MCF 10A (cell line): Measurements from ENCODE around the gene CD96. TPM values are rescaled to one million over a fixed set of nuclear protein-coding genes. Genes with fewer than 3 reads are reported as not detected.

ENCODE experiments used
- BruUV-seq: library from RNA; stranded (reverse); fragments of 400-500 nt; replicated peaks from 2 replicates; lab custom pipeline; 2021; lab: Mats Ljungman, UMichigan
- CTCF ChIA-PET: fragments of 300-600 bp; sonication (Branson Sonifier 250); formaldehyde crosslinking; extraction: SDS; loops from one replicate; lab custom pipeline; 2021; ENCODE audit warnings: antibody characterized with exemption, inconsistent platforms; lab: Yijun Ruan, JAX
- POLR2A ChIA-PET: fragments of 300-600, 350-650 bp; sonication (Branson Sonifier 250); formaldehyde crosslinking; extraction: SDS; loops from one replicate; lab custom pipeline; 2020; ENCODE audit warnings: antibody characterized with exemption, inconsistent platforms; lab: Yijun Ruan, JAX
- DNase-seq: peaks from one replicate; pipeline ENCODE4 v3.0.0-alpha.2; 2018; ENCODE audit not compliant: unreplicated experiment
- H3K27ac Mint-ChIP-seq: one replicate; pipeline ENCODE4 v1.8.0; 2022; ENCODE audit warnings: mild to moderate bottlenecking, low read depth, mixed read lengths; ENCODE audit not compliant: unreplicated experiment
- H3K27me3 Mint-ChIP-seq: one replicate; pipeline ENCODE4 v1.8.0; 2022; ENCODE audit warnings: mixed read lengths; ENCODE audit not compliant: insufficient read depth, unreplicated experiment
- H3K36me3 Mint-ChIP-seq: one replicate; pipeline ENCODE4 v1.8.0; 2022; ENCODE audit warnings: mild to moderate bottlenecking, moderate library complexity, mixed read lengths; ENCODE audit not compliant: insufficient read depth, unreplicated experiment
- H3K4me1 Mint-ChIP-seq: one replicate; pipeline ENCODE4 v1.8.0; 2022; ENCODE audit warnings: mixed read lengths; ENCODE audit not compliant: insufficient read depth, unreplicated experiment
- H3K4me3 Mint-ChIP-seq: one replicate; pipeline ENCODE4 v1.8.0; 2022; ENCODE audit warnings: mild to moderate bottlenecking, moderate library complexity, mixed read lengths; ENCODE audit not compliant: unreplicated experiment
- H3K9me3 Mint-ChIP-seq: one replicate; pipeline ENCODE4 v1.8.0; 2022; ENCODE audit warnings: mixed read lengths; ENCODE audit not compliant: unreplicated experiment
- intact Hi-C: fragments of 100-400 bp; cut with micrococcal nuclease; formaldehyde crosslinking; loops from 2 replicates; pipeline ENCODE4 v1.14.1; 2022
- total RNA-seq: library from RNA; stranded (reverse); gene quantifications from 2 replicates; pipeline ENCODE4 v1.2.3, GENCODE V29; 2022
- TF ChIP-seq, protein P1 (sequence below): fragments of 200-600 bp; IDR thresholded peaks from one replicate; pipeline ENCODE4 v1.8.0; 2022; ENCODE audit warnings: antibody characterized with exemption, mild to moderate bottlenecking; ENCODE audit not compliant: unreplicated experiment

Gene CD96
- total RNA-seq, 1 experiment from 2014 or later, result 0.09 TPM

- no peak for DNase-seq
- H3K4me1 Mint-ChIP-seq, result no peaks in the 10 kb centered on the region
- intact Hi-C loops, result no loop called here
- no peaks in the 10 kb centered on the region for H3K27me3 Mint-ChIP-seq
- no TSS peak for BruUV-seq
- TF ChIP-seq, protein P1, sequence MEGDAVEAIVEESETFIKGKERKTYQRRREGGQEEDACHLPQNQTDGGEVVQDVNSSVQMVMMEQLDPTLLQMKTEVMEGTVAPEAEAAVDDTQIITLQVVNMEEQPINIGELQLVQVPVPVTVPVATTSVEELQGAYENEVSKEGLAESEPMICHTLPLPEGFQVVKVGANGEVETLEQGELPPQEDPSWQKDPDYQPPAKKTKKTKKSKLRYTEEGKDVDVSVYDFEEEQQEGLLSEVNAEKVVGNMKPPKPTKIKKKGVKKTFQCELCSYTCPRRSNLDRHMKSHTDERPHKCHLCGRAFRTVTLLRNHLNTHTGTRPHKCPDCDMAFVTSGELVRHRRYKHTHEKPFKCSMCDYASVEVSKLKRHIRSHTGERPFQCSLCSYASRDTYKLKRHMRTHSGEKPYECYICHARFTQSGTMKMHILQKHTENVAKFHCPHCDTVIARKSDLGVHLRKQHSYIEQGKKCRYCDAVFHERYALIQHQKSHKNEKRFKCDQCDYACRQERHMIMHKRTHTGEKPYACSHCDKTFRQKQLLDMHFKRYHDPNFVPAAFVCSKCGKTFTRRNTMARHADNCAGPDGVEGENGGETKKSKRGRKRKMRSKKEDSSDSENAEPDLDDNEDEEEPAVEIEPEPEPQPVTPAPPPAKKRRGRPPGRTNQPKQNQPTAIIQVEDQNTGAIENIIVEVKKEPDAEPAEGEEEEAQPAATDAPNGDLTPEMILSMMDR, result no peak
- no peak overlapping the region for H3K4me3 Mint-ChIP-seq
- no peaks in the 10 kb centered on the region for H3K9me3 Mint-ChIP-seq
- H3K36me3 Mint-ChIP-seq, result no peaks in the 10 kb centered on the region
- H3K27ac Mint-ChIP-seq, result no peak overlapping the region
- ChIA-PET CTCF (interaction anchor here (0.9 to 2.0 kb wide), 5 partner anchors 8 to 39 kb away, joined by 3 to 9 read pairs (median 6); no protein-coding TSS in a partner anchor), POLR2A (no interaction called here)
These were observed 110.6 kb downstream of the CD96 start for GRCh38 chr3:111652492-111653180.

GRCh38 chr3:111653766-111654165 is 111.8 kb downstream of the CD96 start:
- no TSS peak for BruUV-seq

GRCh38 chr3:111662012-111662411 is 120.0 kb downstream of the CD96 start:
- Mint-ChIP-seq H3K36me3 (no peaks in the 10 kb centered on the region), H3K9me3 (peaks cover 11% of the 10 kb centered on the region), H3K27ac (no peak overlapping the region), H3K27me3 (no peaks in the 10 kb centered on the region), H3K4me1 (peaks cover 7% of the 10 kb centered on the region), H3K4me3 (no peak overlapping the region)
- CTCF ChIA-PET, result interaction anchor here (0.7 kb wide), 1 partner anchor 84 kb away, joined by 5 read pairs; no protein-coding TSS in a partner anchor
- POLR2A ChIA-PET, result no interaction called here
- TF ChIP-seq, protein P1, result no peak
- no TSS peak for BruUV-seq
- intact Hi-C loops, result no loop called here
- DNase-seq, result no peak

More at GRCh38 chr3:111653766-111654165, 111.8 kb downstream of the CD96 start:
- Mint-ChIP-seq H3K4me1 (no peaks in the 10 kb centered on the region), H3K4me3 (no peak overlapping the region), H3K27me3 (no peaks in the 10 kb centered on the region), H3K36me3 (no peaks in the 10 kb centered on the region), H3K9me3 (no peaks in the 10 kb centered on the region), H3K27ac (no peak overlapping the region)
- ChIA-PET CTCF (interaction anchor here (0.7 to 2.0 kb wide), 3 partner anchors 8 to 38 kb away, joined by 3 to 9 read pairs (median 5); no protein-coding TSS in a partner anchor), POLR2A (interaction anchor here (0.7 kb wide), 1 partner anchor 18 kb away, joined by 3 read pairs; no protein-coding TSS in a partner anchor)
- intact Hi-C loops, result no loop called here
- TF ChIP-seq, protein P1, result no peak
- no peak for DNase-seq

- CTCF ChIA-PET, result no interaction called here
- H3K4me1 Mint-ChIP-seq, result peaks cover 12% of the 10 kb centered on the region
- TF ChIP-seq, protein P1, result no peak
These were observed 120.9 kb downstream of the CD96 start for GRCh38 chr3:111662907-111663306.

More at GRCh38 chr3:111662907-111663306, 120.9 kb downstream of the CD96 start:
- no peaks in the 10 kb centered on the region for H3K27me3 Mint-ChIP-seq
- no peaks in the 10 kb centered on the region for H3K36me3 Mint-ChIP-seq
- POLR2A ChIA-PET, result no interaction called here
- BruUV-seq, result no TSS peak
- intact Hi-C loops, result no loop called here
- H3K9me3 Mint-ChIP-seq, result peaks cover 11% of the 10 kb centered on the region
- no peak overlapping the region for H3K4me3 Mint-ChIP-seq
- no peak for DNase-seq
- H3K27ac Mint-ChIP-seq, result no peak overlapping the region
